GM12891 (cell line): ENCODE data around the gene CEP19.

Source experiments
- POLR2AphosphoS5 ChIP-seq: IDR thresholded peaks from 2 replicates; pipeline ENCODE4 v1.6.1; 2011; ENCODE audit warnings: low read depth, low read length, control low read depth
- SPI1 ChIP-seq: IDR thresholded peaks from 2 replicates; pipeline ENCODE4 v1.6.1; 2011; ENCODE audit warnings: low read depth, low read length, control low read depth
- TAF1 ChIP-seq: IDR thresholded peaks from 2 replicates; pipeline ENCODE4 v1.6.1; 2011; ENCODE audit warnings: low read depth, low read length, control low read depth

GRCh38 chr3:196711838-196712513 is at the start of gene CEP19, which contains the start of gene PIGX:
- peak; percentile 62 for TF ChIP-seq TAF1
- TF ChIP-seq POLR2AphosphoS5 = no peak; the same call in none of the 2 replicates
- no peak for TF ChIP-seq SPI1
